GM23338 (cell line): ENCODE measurements around the gene URI1. TPM values are rescaled to one million over a fixed set of nuclear protein-coding genes. Genes with fewer than 3 reads are reported as not detected.

ENCODE experiments used
- ATAC-seq: fragments of 200-7000 bp; cut with Tn5 transposase; 3 replicates; pipeline ENCODE4 v1.9.1; 2020
- DNase-seq: peaks from one replicate; pipeline ENCODE4 v3.0.0-alpha.2; 2015; ENCODE audit warnings: low spot score
- H2AFZ ChIP-seq: fragments of 200-600 bp; sonication (generic); 2 replicates; pipeline ENCODE4 v1.8.0; 2016; ENCODE audit warnings: antibody characterized with exemption, mild to moderate bottlenecking, moderate library complexity
- H3F3A ChIP-seq: fragments of 200-600 bp; sonication (generic); replicated peaks from 2 replicates; pipeline ENCODE4 v1.8.0; 2017; ENCODE audit warnings: antibody characterized with exemption, mixed run types, low read depth
- H3K27ac ChIP-seq: fragments of 200-600 bp; sonication (generic); 2 replicates; pipeline ENCODE4 v1.6.1; 2016; ENCODE audit warnings: low read depth
- H3K27me3 ChIP-seq: fragments of 200-600 bp; sonication (generic); 2 replicates; pipeline ENCODE4 v1.8.0; 2016; ENCODE audit warnings: mild to moderate bottlenecking, mixed run types, moderate library complexity; ENCODE audit not compliant: insufficient read depth
- H3K36me3 ChIP-seq: fragments of 200-600 bp; sonication (generic); 2 replicates; pipeline ENCODE4 v1.8.0; 2016; ENCODE audit warnings: mild to moderate bottlenecking; ENCODE audit not compliant: insufficient read depth
- H3K4me1 ChIP-seq: fragments of 200-600 bp; sonication (generic); 2 replicates; pipeline ENCODE4 v1.8.0; 2016; ENCODE audit warnings: mild to moderate bottlenecking, moderate library complexity; ENCODE audit not compliant: insufficient read depth
- H3K4me2 ChIP-seq: fragments of 200-600 bp; sonication (generic); 2 replicates; pipeline ENCODE4 v1.7.1; 2017; ENCODE audit warnings: mixed run types
- H3K4me3 ChIP-seq: fragments of 200-600 bp; sonication (generic); 2 replicates; pipeline ENCODE4 v1.6.1; 2016; ENCODE audit warnings: mixed run types
- H3K79me2 ChIP-seq: fragments of 200-600 bp; sonication (generic); replicated peaks from 2 replicates; pipeline ENCODE4 v1.8.0; 2017; ENCODE audit warnings: mild to moderate bottlenecking; ENCODE audit not compliant: insufficient read depth
- H3K9me2 ChIP-seq: fragments of 200-600 bp; sonication (generic); 2 replicates; pipeline ENCODE4 v1.8.0; 2017; ENCODE audit not compliant: insufficient read depth
- H4K20me1 ChIP-seq: fragments of 200-600 bp; sonication (generic); replicated peaks from 2 replicates; pipeline ENCODE4 v1.8.0; 2017; ENCODE audit warnings: mild to moderate bottlenecking; ENCODE audit not compliant: insufficient read depth
- H3K27ac Mint-ChIP-seq: 2 replicates; pipeline ENCODE4 v1.8.0; 2020; ENCODE audit warnings: inconsistent platforms, mild to moderate bottlenecking, moderate library complexity, mixed read lengths
- H3K27me3 Mint-ChIP-seq: 3 replicates; pipeline ENCODE4 v1.8.0; 2022; ENCODE audit warnings: low read depth, mild to moderate bottlenecking, moderate library complexity, mixed read lengths, inconsistent platforms; ENCODE audit not compliant: insufficient read depth, poor library complexity
- H3K36me3 Mint-ChIP-seq: 3 replicates; pipeline ENCODE4 v1.8.0; 2021; ENCODE audit warnings: low read depth, mild to moderate bottlenecking, inconsistent platforms, moderate library complexity, mixed read lengths
- H3K4me1 Mint-ChIP-seq: 3 replicates; pipeline ENCODE4 v1.8.0; 2020; ENCODE audit warnings: mild to moderate bottlenecking, inconsistent platforms, mixed read lengths
- H3K4me3 Mint-ChIP-seq: 3 replicates; pipeline ENCODE4 v1.8.0; 2021; ENCODE audit warnings: moderate library complexity, mild to moderate bottlenecking, inconsistent platforms, mixed read lengths
- H3K9me3 Mint-ChIP-seq: 3 replicates; pipeline ENCODE4 v1.8.0; 2020; ENCODE audit warnings: moderate library complexity, mild to moderate bottlenecking, inconsistent platforms, mixed read lengths
- CREB1 ChIP-seq: fragments of 250-450 bp; sonication (Bioruptor Pico); IDR thresholded peaks from 2 replicates; pipeline ENCODE4 v1.5.0; 2020; ENCODE audit warnings: low read depth, mild to moderate bottlenecking, moderate library complexity
- CTCF ChIP-seq, 2 experiments: fragments of 200-600 bp in 1 of 2; sonication (generic) in 1 of 2; conservative IDR thresholded peaks; 2 replicates each; pipeline versions ENCODE4 v1.5.1 to v1.6.1; 2016 to 2017; ENCODE audit warnings: antibody characterized with exemption in 2 of 2, low read depth in 2 of 2, mild to moderate bottlenecking in 2 of 2, moderate library complexity in 1 of 2
- ETS1 ChIP-seq: IDR thresholded peaks from 2 replicates; pipeline ENCODE4 v1.6.1; 2016; ENCODE audit warnings: antibody characterized with exemption
- EZH2 ChIP-seq: fragments of 200-600 bp; sonication (generic); IDR thresholded peaks from one replicate; pipeline ENCODE4 v1.8.0; 2017; ENCODE audit warnings: antibody characterized with exemption, mild to moderate bottlenecking, low read depth; ENCODE audit not compliant: unreplicated experiment
- EZH2phosphoT487 ChIP-seq: fragments of 200-600 bp; sonication (generic); IDR thresholded peaks from one replicate; pipeline ENCODE4 v1.8.1; 2018; ENCODE audit warnings: antibody characterized with exemption; ENCODE audit not compliant: unreplicated experiment
- JUNB ChIP-seq: IDR thresholded peaks from one replicate; pipeline ENCODE4 v1.6.1; 2016; ENCODE audit warnings: antibody characterized with exemption; ENCODE audit not compliant: unreplicated experiment
- NANOG ChIP-seq: IDR thresholded peaks from 2 replicates; pipeline ENCODE4 v1.6.1; 2016; ENCODE audit warnings: antibody characterized with exemption, borderline replicate concordance
- POLR2AphosphoS5 ChIP-seq: IDR thresholded peaks from 2 replicates; pipeline ENCODE4 v1.6.1; 2016; ENCODE audit warnings: antibody characterized with exemption, low read depth
- REST ChIP-seq: IDR thresholded peaks from one replicate; pipeline ENCODE4 v1.6.1; 2018; ENCODE audit warnings: antibody characterized with exemption; ENCODE audit not compliant: unreplicated experiment
- STAT1 ChIP-seq: IDR thresholded peaks from one replicate; pipeline ENCODE4 v1.6.1; 2016; ENCODE audit warnings: antibody characterized with exemption; ENCODE audit not compliant: unreplicated experiment
- ZNF114 ChIP-seq: fragments of 250-450 bp; sonication (Bioruptor Pico); IDR thresholded peaks from 2 replicates; pipeline ENCODE4 v1.5.0; 2020; ENCODE audit warnings: mild to moderate bottlenecking, moderate library complexity
- ZNF331 ChIP-seq: fragments of 250-450 bp; sonication (Bioruptor Pico); IDR thresholded peaks from 2 replicates; pipeline ENCODE4 v1.5.0; 2020; ENCODE audit warnings: low read depth, mild to moderate bottlenecking, moderate library complexity
- ZNF462 ChIP-seq: fragments of 250-450 bp; sonication (Bioruptor Pico); IDR thresholded peaks from 2 replicates; pipeline ENCODE4 v1.5.0; 2020; ENCODE audit warnings: mild to moderate bottlenecking, moderate library complexity
- polyA plus RNA-seq: library from polyadenylated mRNA; unstranded; fragments of >200 nt; fragmentation: Nextera tagmentation; extraction: Ambion mirVana; gene quantifications from 2 replicates; pipeline ENCODE4 v1.2.1, GENCODE V29; 2016
- total RNA-seq: library from RNA; depleted of rRNA; stranded (reverse); fragments of >200 nt; shearing (Covaris generic); gene quantifications from 2 replicates; pipeline ENCODE4 v1.2.3, GENCODE V29; 2014

The URI1 gene
- total and polyA plus RNA-seq, 2 experiments from 2014 or later, result 27.6 to 68.4 TPM

- no peak for TF ChIP-seq EZH2phosphoT487
- TF ChIP-seq ZNF331, result no peak
- no peak for TF ChIP-seq ZNF462 (CRISPR knock-in tag)
- no peak for TF ChIP-seq POLR2AphosphoS5
- TF ChIP-seq CTCF (conservative IDR thresholded peaks at IDR 0.05; ENCODE audit: low read depth in 2 of 2), result no peak
- no peak for TF ChIP-seq STAT1
- no peak for TF ChIP-seq ZNF114 (CRISPR knock-in tag)
- TF ChIP-seq ETS1, result no peak
- no peak for TF ChIP-seq REST
- TF ChIP-seq NANOG, result no peak
- TF ChIP-seq CREB1 (CRISPR knock-in tag), result no peak
- TF ChIP-seq EZH2, result no peak
- TF ChIP-seq JUNB, result no peak
- Histone ChIP-seq H3F3A (no peaks in the 10 kb centered on the region), H3K4me3 (no peak overlapping the region), H3K4me2 (no peak overlapping the region), H3K79me2 (no peaks in the 10 kb centered on the region), H4K20me1 (no peaks in the 10 kb centered on the region), H3K9me2 (no peaks in the 10 kb centered on the region), H3K4me1 (no peaks in the 10 kb centered on the region), H3K27me3 (no peaks in the 10 kb centered on the region), H3K36me3 (no peaks in the 10 kb centered on the region), H3K27ac (no peak overlapping the region), H2AFZ (no peak overlapping the region)
- Mint-ChIP-seq H3K4me3 (no peak overlapping the region), H3K36me3 (no peaks in the 10 kb centered on the region), H3K27ac (no peak overlapping the region), H3K9me3 (no peaks in the 10 kb centered on the region), H3K27me3 (peaks cover 1% of the 10 kb centered on the region), H3K4me1 (no peaks in the 10 kb centered on the region)
- DNase-seq, result no peak
- no peak for ATAC-seq
These were observed 119.4 kb downstream of the URI1 start for GRCh38 chr19:30061223-30062064.
